K562 (cell line): ENCODE results near the gene CLIC2. TPM values are rescaled to one million over a fixed set of nuclear protein-coding genes. Genes with fewer than 3 reads are reported as not detected.

Source experiments
- BRD9 ChIP-seq: fragments of 450-650 bp; IDR thresholded peaks from 2 replicates; pipeline ENCODE4 v1.6.1; 2018; ENCODE audit warnings: low read depth; ENCODE audit not compliant: partially characterized antibody
- CBFB ChIP-seq: sonication (generic); formaldehyde crosslinking; IDR thresholded peaks from 2 replicates; pipeline ENCODE4 v1.4.0; 2020; ENCODE audit warnings: mild to moderate bottlenecking, missing genetic modification reagents
- CREB5 ChIP-seq: fragments of 250-450 bp; sonication (Bioruptor Pico); IDR thresholded peaks from 2 replicates; pipeline ENCODE4 v1.5.0; 2020; ENCODE audit warnings: mild to moderate bottlenecking
- DACH1 ChIP-seq: fragments of 450-650 bp; IDR thresholded peaks from 2 replicates; pipeline ENCODE4 v1.6.1; 2018; ENCODE audit not compliant: partially characterized antibody
- E4F1 ChIP-seq: fragments of 250-450 bp; sonication (Bioruptor Pico); IDR thresholded peaks from 2 replicates; pipeline ENCODE4 v1.5.0; 2021; ENCODE audit warnings: mild to moderate bottlenecking, borderline replicate concordance
- JUND ChIP-seq, 2 experiments: IDR thresholded peaks; 2 replicates in 1 of 2; 3 replicates in 1 of 2; pipeline ENCODE4 v1.6.1; 2011; ENCODE audit warnings: borderline replicate concordance in 2 of 2, low read depth in 2 of 2, low read length in 2 of 2, improper control_type of control experiment in 1 of 2, missing biosample characterization in 1 of 2, missing genetic modification characterization in 1 of 2, missing genetic modification reagents in 1 of 2
- KHSRP ChIP-seq: fragments of 450-650 bp; IDR thresholded peaks from 2 replicates; pipeline ENCODE4 v1.6.1; 2017
- MAFF ChIP-seq: IDR thresholded peaks from 2 replicates; pipeline ENCODE4 v1.6.1; 2012; ENCODE audit warnings: low read length, improper control_type of control experiment
- MITF ChIP-seq: IDR thresholded peaks from 2 replicates; pipeline ENCODE4 v1.6.1; 2014; ENCODE audit warnings: antibody characterized with exemption
- NFE2 ChIP-seq: IDR thresholded peaks from 2 replicates; pipeline ENCODE4 v1.6.1; 2014; ENCODE audit warnings: antibody characterized with exemption, low read depth
- NRF1 ChIP-seq, 2 experiments: fragments of 450-650 bp; IDR thresholded peaks in 1 of 2; conservative IDR thresholded peaks in 1 of 2; 2 replicates each; pipeline ENCODE4 v1.6.1; 2014; ENCODE audit warnings: mild to moderate bottlenecking in 2 of 2
- POLR2AphosphoS2 ChIP-seq: IDR thresholded peaks from 2 replicates; pipeline ENCODE4 v1.6.1; 2012; ENCODE audit warnings: low read length, improper control_type of control experiment
- POLR3A ChIP-seq: IDR thresholded peaks from 2 replicates; pipeline ENCODE4 v1.6.1; 2011; ENCODE audit warnings: borderline replicate concordance, mild to moderate bottlenecking, moderate library complexity; ENCODE audit not compliant: insufficient read length, insufficient read depth; ENCODE audit errors: extremely low read depth
- PTBP1 ChIP-seq: fragments of 200-400 bp; formaldehyde crosslinking; IDR thresholded peaks from 2 replicates; pipeline ENCODE4 v1.6.1; 2017; ENCODE audit warnings: low read depth, low read length
- PTTG1 ChIP-seq: fragments of 450-650 bp; IDR thresholded peaks from 2 replicates; pipeline ENCODE4 v1.6.1; 2016; ENCODE audit warnings: low read depth, mild to moderate bottlenecking, missing genetic modification characterization, missing compliant biosample characterization
- RBM17 ChIP-seq: fragments of 200-400 bp; formaldehyde crosslinking; IDR thresholded peaks from 2 replicates; pipeline ENCODE4 v1.6.1; 2017; ENCODE audit warnings: low read depth, mild to moderate bottlenecking, low read length, borderline replicate concordance
- RBM25 ChIP-seq: fragments of 200-400 bp; formaldehyde crosslinking; IDR thresholded peaks from 2 replicates; pipeline ENCODE4 v1.6.1; 2018; ENCODE audit warnings: low read length, low read depth, moderate library complexity; ENCODE audit not compliant: severe bottlenecking
- RHOXF2B ChIP-seq: fragments of 250-450 bp; sonication (Bioruptor Pico); conservative IDR thresholded peaks from 2 replicates; pipeline ENCODE4 v1.5.1; 2021
- SMARCC2 ChIP-seq: fragments of 450-650 bp; IDR thresholded peaks from 2 replicates; pipeline ENCODE4 v1.6.1; 2017; ENCODE audit warnings: antibody characterized with exemption, moderate library complexity, mild to moderate bottlenecking, low read depth
- SPI1 ChIP-seq: IDR thresholded peaks from 2 replicates; pipeline ENCODE4 v1.6.1; 2011; ENCODE audit warnings: low read depth, low read length, control low read depth, borderline replicate concordance
- SRSF9 ChIP-seq: fragments of 200-400 bp; formaldehyde crosslinking; IDR thresholded peaks from 2 replicates; pipeline ENCODE4 v1.6.1; 2017; ENCODE audit warnings: low read depth, low read length, borderline replicate concordance
- STAT5A ChIP-seq: IDR thresholded peaks from 2 replicates; pipeline ENCODE4 v1.6.1; 2012; ENCODE audit warnings: low read length, inconsistent platforms, borderline replicate concordance
- XRCC5 ChIP-seq: fragments of 200-400 bp; formaldehyde crosslinking; IDR thresholded peaks from 2 replicates; pipeline ENCODE4 v1.6.1; 2017; ENCODE audit warnings: low read depth, mild to moderate bottlenecking, low read length
- ZKSCAN1 ChIP-seq: fragments of 150-350 bp; IDR thresholded peaks from 2 replicates; pipeline ENCODE4 v1.6.1; 2016; ENCODE audit warnings: low read depth, low read length
- polyA plus RNA-seq, 8 experiments: library from polyadenylated mRNA; depleted of rRNA in 4 of 8; stranded (reverse) in 5 of 8; unstranded in 3 of 8; fragments of >200 nt; fragmentation: Nextera tagmentation in 2 of 8; fragmentation: Illumina TruSeq in 1 of 8; extraction: Ambion mirVana in 2 of 8; extraction: Trizol in 1 of 8; gene quantifications; 2 replicates each; pipeline versions ENCODE4 v1.2.1 to v1.2.3, GENCODE V29; 2011 to 2014; ENCODE audit warnings: inconsistent platforms in 1 of 8, missing spikeins in 1 of 8
- total RNA-seq, 7 experiments: library from RNA; depleted of rRNA in 6 of 7; stranded (reverse); fragments of >200 nt in 6 of 7; fragmentation: Illumina TruSeq in 2 of 7; extraction: Trizol in 2 of 7; gene quantifications; 2 replicates each; pipeline versions ENCODE4 v1.2.1 to v1.2.3, GENCODE V29; 2011 to 2021; ENCODE audit warnings: low replicate concordance in 1 of 7

The CLIC2 gene
- total and polyA plus RNA-seq, 9 of the 15 experiments (the other 6 are each of a cell fraction or from before 2014, with no cell fraction given) = 37.0 to 83.7 (median 74.7) TPM

GRCh38 chrX:155334486-155335336, at the start of gene CLIC2 (continued):
- TF ChIP-seq RBM25 = no peak
- TF ChIP-seq STAT5A = peak; percentile 89
- TF ChIP-seq XRCC5 = no peak
- no peak for TF ChIP-seq DACH1
- no peak for TF ChIP-seq POLR3A
- TF ChIP-seq NFE2 = peak; percentile 97
- no peak for TF ChIP-seq E4F1 (CRISPR knock-in tag)
- TF ChIP-seq RBM17 = no peak
- TF ChIP-seq SPI1 = peak; percentile 62; the same call in 1 of the 2 replicates
- TF ChIP-seq MITF = peak; percentile 54; the same call in 1 of the 2 replicates
- peak; percentile 79; the same call in 1 of the 2 replicates for TF ChIP-seq SMARCC2
- no peak for TF ChIP-seq KHSRP
- no peak for TF ChIP-seq PTTG1 (tag)
- TF ChIP-seq SRSF9 = no peak
- TF ChIP-seq RHOXF2B (CRISPR knock-in tag) = no peak
- no peak for TF ChIP-seq CREB5 (CRISPR knock-in tag)
- TF ChIP-seq CBFB (CRISPR knock-in tag) = no peak
- no peak for TF ChIP-seq PTBP1
- peak; percentile 14 for TF ChIP-seq BRD9
- no peak for TF ChIP-seq POLR2AphosphoS2
- peak; percentile 91 for TF ChIP-seq MAFF
- peak; percentile 87 for TF ChIP-seq JUND (IDR thresholded peaks at IDR 0.05; ENCODE audit: borderline replicate concordance, low read depth, low read length)
- peak; percentile 75; the same call in 1 of the 3 replicates for TF ChIP-seq JUND (tag; IDR thresholded peaks at IDR 0.05; ENCODE audit: borderline replicate concordance, low read depth, low read length)
- TF ChIP-seq ZKSCAN1 = no peak
- no peak; a peak in 1 of 4 replicates for TF ChIP-seq NRF1 (conservative IDR thresholded peaks at IDR 0.05 in 1 of 2, IDR thresholded peaks at IDR 0.05 in 1 of 2)
